GM18861 (cell line): ENCODE results near the gene CCDC74A.
"Not testable (repeated sequence)": the region's sequence is repeated elsewhere in the genome, so short reads cannot be mapped to it uniquely, and the experiment has no call there.

Experiments used
- ATAC-seq: cut with Tn5 transposase; IDR thresholded peaks from one replicate; pipeline ENCODE4 v1.9.1; 2021; ENCODE audit not compliant: unreplicated experiment

Gene CCDC74A

GRCh38 chr2:131552871-131553270, 25.2 kb downstream of the CCDC74A start:
- no peak for ATAC-seq

GRCh38 chr2:131556998-131557397, 29.3 kb downstream of the CCDC74A start:
- ATAC-seq = no peak

GRCh38 chr2:131557558-131558321, 30.1 kb downstream of the CCDC74A start:
- no peak for ATAC-seq

- ATAC-seq = no peak
Observed at GRCh38 chr2:131566371-131566770, 38.7 kb downstream of the CCDC74A start.

- ATAC-seq = no peak
Observed at GRCh38 chr2:131567891-131568290, 40.2 kb downstream of the CCDC74A start.

- not testable (repeated sequence) for ATAC-seq
Observed at GRCh38 chr2:131568401-131568800, 40.7 kb downstream of the CCDC74A start.

- no peak for ATAC-seq
Observed at GRCh38 chr2:131572175-131572574, 44.5 kb downstream of the CCDC74A start.

GRCh38 chr2:131577812-131578211, 50.1 kb downstream of the CCDC74A start:
- no peak for ATAC-seq

- ATAC-seq = no peak
Observed at GRCh38 chr2:131580187-131580586, 52.5 kb downstream of the CCDC74A start.
